Stimulated activated CD8-positive, alpha-beta memory T cell treated with anti-CD3 and anti-CD28 coated beads, Interleukin-12 subunit alpha, Interleukin-12 subunit beta, amount 100 ng/mL, for 4 hours (primary cell): ENCODE results near the gene B3GNT8.
"Not testable (repeated sequence)": the region's sequence is repeated elsewhere in the genome, so short reads cannot be mapped to it uniquely, and the experiment has no call there.

Experiments used
- DNase-seq: peaks from one replicate; pipeline ENCODE4 v3.0.0-alpha.2; 2020; ENCODE audit warnings: low read depth

The B3GNT8 gene, protein sequence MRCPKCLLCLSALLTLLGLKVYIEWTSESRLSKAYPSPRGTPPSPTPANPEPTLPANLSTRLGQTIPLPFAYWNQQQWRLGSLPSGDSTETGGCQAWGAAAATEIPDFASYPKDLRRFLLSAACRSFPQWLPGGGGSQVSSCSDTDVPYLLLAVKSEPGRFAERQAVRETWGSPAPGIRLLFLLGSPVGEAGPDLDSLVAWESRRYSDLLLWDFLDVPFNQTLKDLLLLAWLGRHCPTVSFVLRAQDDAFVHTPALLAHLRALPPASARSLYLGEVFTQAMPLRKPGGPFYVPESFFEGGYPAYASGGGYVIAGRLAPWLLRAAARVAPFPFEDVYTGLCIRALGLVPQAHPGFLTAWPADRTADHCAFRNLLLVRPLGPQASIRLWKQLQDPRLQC

GRCh38 chr19:41426952-41427646 is at the start of gene B3GNT8:
Gene B3GNT8 (minus strand): TSS chr19:41427374. CDS start chr19:41426778, 596 bp downstream.
- peak; percentile 17 for DNase-seq

DNA sequence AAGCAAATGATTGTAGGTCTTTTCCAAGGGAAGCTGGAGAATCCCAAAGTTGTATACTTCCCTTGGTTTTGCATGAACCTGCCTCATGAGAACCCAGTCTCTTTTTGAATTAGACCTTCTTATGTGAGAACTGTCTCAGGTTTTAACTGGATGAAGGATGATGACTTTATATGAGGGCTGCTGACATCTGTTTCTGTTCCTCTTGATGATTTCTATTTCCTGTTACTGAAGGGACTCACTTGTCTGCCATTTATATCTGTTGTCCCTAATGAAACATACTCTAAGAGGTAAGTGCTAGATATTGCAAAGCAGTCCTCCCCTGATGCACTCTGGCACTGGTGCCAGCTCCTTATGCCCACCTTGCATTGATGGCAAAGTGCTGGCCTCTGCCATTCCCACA is 49.4 kb upstream of the B3GNT8 start:
- DNase-seq: no peak

- not testable (repeated sequence) for DNase-seq
Measured at GRCh38 chr19:41463257-41464256, 36.4 kb upstream of the B3GNT8 start.

DNA sequence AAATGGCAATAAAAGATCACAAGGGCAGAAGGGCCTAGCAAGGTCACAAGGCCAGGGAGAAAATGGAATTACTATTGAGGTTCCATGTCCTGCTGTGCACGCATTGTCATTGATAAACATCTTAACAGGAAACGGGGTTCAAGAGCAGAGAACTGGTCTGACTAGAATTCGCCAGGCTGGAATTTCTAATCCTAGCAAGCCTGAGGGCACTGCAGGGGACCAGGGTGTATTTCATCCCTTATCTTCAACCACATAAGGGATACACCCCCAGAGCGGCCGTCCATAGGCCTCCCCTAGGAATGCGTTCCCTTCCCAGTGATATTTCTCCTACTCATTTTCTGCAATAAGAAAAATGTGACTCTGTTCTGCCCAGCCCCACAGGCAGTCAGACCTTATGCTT is 35.3 kb upstream of the B3GNT8 start:
- DNase-seq: no peak

DNA sequence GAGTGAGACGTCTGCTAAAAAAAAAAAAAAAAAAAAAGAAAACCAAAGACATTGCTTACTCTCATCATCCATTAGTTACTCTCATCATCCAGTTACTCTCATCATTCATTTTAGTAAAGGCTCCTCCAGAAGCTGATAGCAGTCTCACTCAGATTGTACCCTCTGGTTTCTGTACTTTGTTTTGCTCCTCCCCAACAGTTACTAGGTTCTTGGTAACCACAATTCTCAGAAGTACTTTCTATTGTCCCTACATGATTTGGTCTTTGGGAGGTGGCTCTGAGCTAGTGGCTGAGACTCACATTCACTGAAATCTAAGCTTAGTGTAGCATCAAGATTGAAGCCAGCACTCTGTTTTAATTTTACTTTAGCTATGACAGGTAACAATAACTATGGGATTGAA is 30.1 kb upstream of the B3GNT8 start:
- no peak for DNase-seq

DNA sequence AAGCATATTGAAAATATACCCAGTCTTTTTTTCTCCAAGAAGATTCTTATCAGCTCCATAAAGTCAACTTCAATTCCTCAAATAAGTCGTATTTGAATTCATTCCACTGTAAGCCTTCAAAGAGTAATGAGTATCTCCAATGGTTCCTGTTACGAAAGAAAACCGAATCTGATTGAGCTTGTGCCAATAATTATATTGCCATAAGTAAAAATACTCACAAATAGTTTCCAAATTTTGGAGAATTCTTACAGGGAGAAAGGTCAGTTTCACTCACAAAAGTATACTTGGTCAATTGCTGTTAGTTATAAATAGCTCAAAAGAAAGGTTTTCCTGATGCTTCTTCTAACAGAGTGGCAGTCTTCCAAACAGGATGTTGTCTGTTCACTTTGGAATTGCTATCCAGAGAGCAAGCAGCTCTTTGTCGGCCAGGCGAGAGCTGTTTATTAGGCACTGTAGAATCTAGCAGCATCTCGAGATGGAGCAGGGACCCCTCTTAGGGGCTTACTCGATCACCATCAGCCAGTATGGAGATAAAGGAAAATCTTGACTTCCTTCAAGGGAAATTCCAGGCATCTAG is 29.3 kb upstream of the B3GNT8 start:
- no peak for DNase-seq

DNA sequence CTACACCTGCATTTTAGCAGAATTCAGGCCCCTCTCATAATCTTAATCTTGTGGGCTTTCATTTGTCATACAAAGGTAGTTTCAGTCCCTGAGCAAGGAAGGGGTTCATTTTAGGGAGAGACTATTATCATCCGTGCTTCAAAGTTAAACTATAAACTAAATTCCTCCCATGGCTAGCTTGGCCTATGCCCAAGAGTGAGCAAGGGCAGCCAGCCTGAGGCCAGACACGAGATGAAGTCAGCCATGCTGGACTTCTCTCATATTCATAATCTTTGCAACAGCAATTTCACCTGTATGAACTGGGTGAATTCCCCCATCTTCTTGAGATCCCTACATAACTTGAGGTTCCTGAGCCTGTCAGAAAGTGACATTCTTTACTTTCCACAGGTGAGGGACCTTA is 28.8 kb upstream of the B3GNT8 start:
- DNase-seq: no peak

DNA sequence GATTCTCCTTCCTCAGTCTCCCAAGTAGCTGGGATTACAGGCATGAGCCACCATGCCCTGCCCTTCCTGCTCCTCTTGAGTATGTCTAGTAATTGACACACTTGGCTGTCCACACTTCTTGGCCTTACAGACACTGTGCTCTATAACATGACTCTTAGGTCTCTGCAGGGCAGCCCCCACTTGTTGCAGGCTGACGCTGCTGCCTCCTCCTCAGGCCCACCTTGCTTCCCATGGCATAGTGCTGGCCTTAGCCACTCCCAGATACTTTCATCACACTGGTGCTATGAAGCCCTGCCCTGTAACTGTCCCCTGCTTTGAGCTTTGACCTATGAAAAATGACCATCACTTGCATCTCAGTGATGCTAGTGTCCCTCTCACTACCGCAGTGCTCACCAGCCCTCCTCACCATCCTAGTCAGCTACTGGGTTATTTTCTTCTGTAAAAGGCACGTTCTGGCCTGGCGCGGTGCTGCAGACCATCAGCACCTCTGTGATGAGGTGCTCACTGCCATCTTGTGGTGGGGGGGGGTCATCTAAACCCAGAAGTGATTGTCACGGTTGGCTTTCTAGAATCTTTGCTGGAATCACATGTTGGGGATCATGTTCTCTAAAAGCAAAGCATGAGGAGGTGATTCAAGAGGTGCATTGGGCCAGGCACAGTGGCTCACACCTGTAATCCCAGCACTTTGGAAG is 25.6 kb upstream of the B3GNT8 start:
- no peak for DNase-seq

- no peak for DNase-seq
Measured at GRCh38 chr19:41449865-41450178, 22.6 kb upstream of the B3GNT8 start.

- DNase-seq: peak; percentile 52
Measured at GRCh38 chr19:41449079-41449864, 22.1 kb upstream of the B3GNT8 start.

GRCh38 chr19:41447732-41448332 is 20.7 kb upstream of the B3GNT8 start:
- no peak for DNase-seq

DNA sequence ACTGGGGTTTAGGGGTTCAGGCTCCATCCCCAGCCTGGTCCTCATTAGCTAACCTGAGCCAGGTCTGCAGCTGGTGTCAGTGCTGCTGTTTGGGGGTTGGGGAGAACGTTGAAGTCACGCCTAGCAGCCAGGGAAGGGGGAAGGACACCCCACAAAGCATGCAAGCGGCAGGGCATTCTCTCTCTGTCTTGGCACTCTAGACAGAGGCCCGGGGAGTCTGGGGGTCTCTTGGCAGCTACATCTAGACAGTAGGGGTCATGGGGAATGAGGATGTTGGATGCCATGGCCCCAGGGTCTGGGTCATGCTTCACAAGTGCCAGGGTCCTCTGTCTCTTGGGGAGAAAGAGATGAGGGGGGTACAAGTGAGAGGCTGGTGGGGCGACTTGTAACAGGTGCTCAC is 18.4 kb upstream of the B3GNT8 start:
- DNase-seq: no peak

DNA sequence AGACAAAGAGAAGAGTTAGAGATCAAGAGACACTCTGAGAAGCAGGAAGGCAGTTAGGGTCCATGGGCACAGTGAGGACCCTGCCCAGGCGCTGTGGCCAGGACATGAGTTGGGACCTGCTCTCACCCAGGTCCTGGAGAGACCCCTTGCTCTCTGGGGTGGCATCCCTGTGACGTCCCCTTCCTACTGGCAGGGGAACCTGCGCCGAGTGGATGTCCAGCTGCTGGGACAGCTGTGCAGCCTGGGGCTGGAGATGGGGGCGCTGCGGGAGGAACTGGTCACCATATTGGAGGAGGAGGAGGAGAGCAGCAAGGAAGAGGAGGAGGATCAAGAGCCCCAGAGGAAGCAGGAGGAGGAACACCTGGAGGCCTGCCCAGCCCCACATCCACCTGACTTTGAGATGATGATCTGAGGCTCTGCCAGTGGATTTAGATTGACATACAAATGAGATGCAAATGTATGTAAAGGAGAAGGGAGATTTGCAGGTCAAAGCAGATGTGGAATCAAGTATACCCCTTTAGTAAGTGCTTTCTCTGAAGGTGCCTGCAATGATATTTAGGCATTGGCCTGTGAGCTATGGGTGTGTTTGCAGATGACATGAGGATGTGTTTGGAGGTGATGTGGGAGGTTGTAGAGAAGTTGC is 16.8 kb upstream of the B3GNT8 start:
- no peak for DNase-seq

GRCh38 chr19:41442473-41443355 is 15.5 kb upstream of the B3GNT8 start, which contains the start of gene ERICH4:
Gene ERICH4 (plus strand): TSS chr19:41443156. CDS start chr19:41443170, 14 bp downstream.
- DNase-seq: no peak

- DNase-seq: no peak
Measured at GRCh38 chr19:41441321-41441945, 14.3 kb upstream of the B3GNT8 start.

- peak; percentile 82 for DNase-seq
Measured at GRCh38 chr19:41439441-41440222, 12.5 kb upstream of the B3GNT8 start, which contains the start of gene DMAC2. Gene DMAC2 (minus strand): TSS chr19:41439912. CDS start chr19:41439899, 13 bp downstream.

DNA sequence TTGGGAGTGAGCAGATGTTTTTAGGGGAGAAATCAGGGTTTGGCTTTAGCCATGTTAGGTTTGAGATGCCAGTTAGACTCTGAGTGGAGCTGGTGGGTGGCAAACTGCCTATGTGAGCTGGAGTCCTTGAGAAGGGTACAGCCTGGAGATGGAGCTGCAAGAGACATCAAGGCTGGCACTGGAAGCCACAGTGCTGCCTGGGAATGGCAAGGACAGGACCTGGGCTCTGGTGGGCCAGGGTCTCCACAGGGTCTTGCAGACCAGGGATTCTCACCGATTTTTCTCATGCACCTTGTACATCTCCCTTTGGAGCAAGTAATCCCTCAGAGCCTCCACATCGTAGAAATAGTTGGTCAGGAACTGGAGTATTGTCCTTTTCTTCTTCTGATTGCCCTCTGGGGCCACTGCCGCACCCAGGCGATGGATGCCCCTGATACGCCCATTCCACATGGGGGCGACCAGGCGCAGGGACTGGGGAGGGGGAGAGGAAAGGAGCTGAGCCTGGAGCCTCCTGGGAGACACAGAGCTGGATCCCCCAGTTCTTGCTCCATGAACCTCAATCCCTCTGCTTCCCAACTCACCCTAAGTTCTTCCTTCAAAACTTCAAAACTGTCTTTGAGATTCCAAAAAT is 10.9 kb upstream of the B3GNT8 start:
- no peak for DNase-seq
